Endodermal cell (in vitro differentiated cells): ENCODE data around the gene PPP2R5C. TPM values are rescaled to one million over a fixed set of nuclear protein-coding genes. Genes with fewer than 3 reads are reported as not detected.

Experiments
- DNase-seq: peaks from one replicate; pipeline ENCODE4 v3.0.0-alpha.2; 2017
- H3K27ac ChIP-seq: 2 replicates; pipeline ENCODE4 v1.5.1; 2013; ENCODE audit warnings: mild to moderate bottlenecking, low read depth, low read length, moderate library complexity
- H3K27me3 ChIP-seq: 2 replicates; pipeline ENCODE4 v1.6.1; 2013; ENCODE audit warnings: mild to moderate bottlenecking, low read length, moderate library complexity; ENCODE audit not compliant: insufficient read depth, control insufficient read depth, poor library complexity, severe bottlenecking
- H3K36me3 ChIP-seq: 2 replicates; pipeline ENCODE4 v1.7.0; 2013; ENCODE audit warnings: mild to moderate bottlenecking, low read length, moderate library complexity; ENCODE audit not compliant: control insufficient read depth, insufficient read depth
- H3K4me1 ChIP-seq: one replicate; pipeline ENCODE4 v1.7.0; 2013; ENCODE audit warnings: low read length; ENCODE audit not compliant: control insufficient read depth, insufficient read depth
- H3K4me3 ChIP-seq: 2 replicates; pipeline ENCODE4 v1.5.1; 2013; ENCODE audit warnings: mild to moderate bottlenecking, low read length, moderate library complexity
- H3K9ac ChIP-seq: 2 replicates; pipeline ENCODE4 v1.6.1; 2013; ENCODE audit warnings: mild to moderate bottlenecking, low read length, moderate library complexity; ENCODE audit not compliant: poor library complexity, severe bottlenecking; ENCODE audit errors: extremely low read depth
- H3K9me3 ChIP-seq: 2 replicates; pipeline ENCODE4 v1.6.1; 2013; ENCODE audit warnings: mild to moderate bottlenecking, low read length, moderate library complexity; ENCODE audit not compliant: control insufficient read depth
- H3K27ac Mint-ChIP-seq: 2 replicates; pipeline ENCODE4 v1.8.0; 2020; ENCODE audit warnings: mixed read lengths
- H3K27me3 Mint-ChIP-seq: 2 replicates; pipeline ENCODE4 v1.8.0; 2021; ENCODE audit warnings: mild to moderate bottlenecking, mixed read lengths; ENCODE audit not compliant: insufficient read depth
- H3K36me3 Mint-ChIP-seq: 2 replicates; pipeline ENCODE4 v1.8.0; 2020; ENCODE audit warnings: low read depth, mixed read lengths
- H3K4me1 Mint-ChIP-seq: 2 replicates; pipeline ENCODE4 v1.8.0; 2020; ENCODE audit warnings: mixed read lengths
- H3K4me3 Mint-ChIP-seq: 2 replicates; pipeline ENCODE4 v1.8.0; 2020; ENCODE audit warnings: mild to moderate bottlenecking, moderate library complexity, mixed read lengths
- H3K9me3 Mint-ChIP-seq: 2 replicates; pipeline ENCODE4 v1.8.0; 2020; ENCODE audit warnings: mild to moderate bottlenecking, mixed read lengths
- CTCF ChIP-seq: fragments of 200-600 bp; sonication (generic); conservative IDR thresholded peaks from 2 replicates; pipeline ENCODE4 v1.5.0; 2021; ENCODE audit warnings: antibody characterized with exemption, mild to moderate bottlenecking
- WGBS, 2 experiments: methylation state at CpG; one replicate each; pipeline versions ENCODE4 v1.1.5 to v1.1.7; 2013; ENCODE audit warnings: missing lambda C conversion rate in 2 of 2, mixed read lengths in 1 of 2; ENCODE audit not compliant: insufficient coverage in 1 of 2, insufficient read length in 1 of 2; 5-methylcytosine and 5-hydroxymethylcytosine counted together
- total RNA-seq, 2 donors: library from RNA; stranded (reverse); fragmentation: NEBNext Ultra II Directional in 1 of 2; extraction: Animal tissue kit (Norgen Biotek cat#: 25700) in 1 of 2; gene quantifications; 2 replicates in 1 of 2; 3 replicates in 1 of 2; pipeline ENCODE4 v1.2.1, GENCODE V29; 2021

PPP2R5C gene
- total RNA-seq, 2 donors from 2014 or later = 116 to 117 TPM

DNA sequence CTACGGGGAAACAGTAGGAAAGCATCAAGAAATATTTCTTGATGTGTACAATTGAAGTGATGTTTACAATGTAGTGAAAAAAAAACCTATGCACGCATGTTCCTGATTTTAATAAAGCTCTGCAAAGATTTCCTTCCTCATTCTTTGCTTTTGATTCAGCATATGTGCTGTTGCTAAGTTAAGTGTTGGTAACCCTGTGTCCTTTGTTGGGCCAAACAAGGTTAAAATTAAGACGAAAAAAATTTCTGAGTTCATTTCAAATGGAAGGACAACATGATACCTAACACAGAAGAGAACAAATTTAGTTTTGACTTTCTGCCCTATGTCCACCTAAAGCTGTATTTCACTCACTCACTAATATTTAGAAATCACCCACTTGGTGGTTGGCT, 62.8 kb downstream of the PPP2R5C start:
- Histone ChIP-seq H3K9ac (no peak overlapping the region), H3K4me3 (no peak overlapping the region), H3K9me3 (peaks cover 6% of the 10 kb centered on the region), H3K36me3 (peaks cover 20% of the 10 kb centered on the region), H3K4me1 (no peaks in the 10 kb centered on the region), H3K27ac (no peak overlapping the region), H3K27me3 (no peaks in the 10 kb centered on the region)
- no peak for DNase-seq
- TF ChIP-seq CTCF = no peak
- H3K27ac Mint-ChIP-seq = no peak overlapping the region
- WGBS, 2 experiments = 95 to 100% methylated on average over 2 to 3 of the region's 3 CpGs
- peaks cover 4% of the 10 kb centered on the region for H3K9me3 Mint-ChIP-seq
- peaks cover 6% of the 10 kb centered on the region for H3K4me1 Mint-ChIP-seq
- H3K27me3 Mint-ChIP-seq = no peaks in the 10 kb centered on the region
- peaks cover 37% of the 10 kb centered on the region for H3K36me3 Mint-ChIP-seq
- H3K4me3 Mint-ChIP-seq = no peak overlapping the region

- 98 to 100% methylated on average over 1 to 2 of the region's 3 CpGs for WGBS, 2 experiments
- H3K27ac Mint-ChIP-seq = no peak overlapping the region
- H3K36me3 Mint-ChIP-seq = peaks cover 34% of the 10 kb centered on the region
- H3K27me3 Mint-ChIP-seq = no peaks in the 10 kb centered on the region
- H3K4me1 Mint-ChIP-seq = peaks cover 6% of the 10 kb centered on the region
- H3K4me3 Mint-ChIP-seq = no peak overlapping the region
- no peaks in the 10 kb centered on the region for H3K27me3 ChIP-seq
- H3K9me3 ChIP-seq = peaks cover 6% of the 10 kb centered on the region
- no peaks in the 10 kb centered on the region for H3K4me1 ChIP-seq
- no peak overlapping the region for H3K9ac ChIP-seq
- H3K9me3 Mint-ChIP-seq = peaks cover 4% of the 10 kb centered on the region
- TF ChIP-seq CTCF = no peak
- H3K4me3 ChIP-seq = no peak overlapping the region
- DNase-seq = no peak
- peaks cover 14% of the 10 kb centered on the region for H3K36me3 ChIP-seq
- H3K27ac ChIP-seq = no peak overlapping the region
Observed at GRCh38 chr14:101825797-101826196, 64.3 kb downstream of the PPP2R5C start.

DNA sequence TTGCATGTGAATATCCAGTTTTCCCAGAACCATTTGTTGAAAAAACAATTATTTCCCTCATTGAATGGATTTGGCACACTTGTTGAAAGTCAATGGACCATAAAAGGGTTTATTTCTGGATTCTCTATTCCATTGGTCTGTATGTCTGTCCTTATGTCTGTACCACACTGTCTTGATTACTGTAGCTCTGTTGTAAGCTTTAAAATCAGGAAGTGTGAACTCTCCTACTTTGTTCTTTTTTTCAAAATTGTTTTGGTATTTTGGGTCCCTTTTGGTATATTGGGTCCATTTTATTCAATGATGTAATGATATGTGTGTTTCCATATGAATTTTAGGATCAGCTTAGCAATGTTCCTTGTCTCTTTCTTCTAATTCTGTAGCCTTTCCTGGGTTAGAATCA, 64.8 kb downstream of the PPP2R5C start:
- Mint-ChIP-seq H3K4me3 (no peak overlapping the region), H3K27me3 (no peaks in the 10 kb centered on the region), H3K27ac (no peak overlapping the region), H3K4me1 (peaks cover 6% of the 10 kb centered on the region), H3K9me3 (peaks cover 4% of the 10 kb centered on the region), H3K36me3 (peaks cover 34% of the 10 kb centered on the region)
- no peak for TF ChIP-seq CTCF
- Histone ChIP-seq H3K27ac (no peak overlapping the region), H3K27me3 (no peaks in the 10 kb centered on the region), H3K9ac (no peak overlapping the region), H3K4me3 (no peak overlapping the region), H3K36me3 (peaks cover 13% of the 10 kb centered on the region), H3K9me3 (peaks cover 6% of the 10 kb centered on the region), H3K4me1 (no peaks in the 10 kb centered on the region)
- no peak for DNase-seq
